ENCODE measurements around the gene PTH2. TPM values are rescaled to one million over a fixed set of nuclear protein-coding genes. Genes with fewer than 3 reads are reported as not detected.
A peak's percentile ranks its signal among the peaks of the same experiment; 100 is the strongest.

The PTH2 gene
- total and polyA plus RNA-seq, 10 donors: not detected

DNA sequence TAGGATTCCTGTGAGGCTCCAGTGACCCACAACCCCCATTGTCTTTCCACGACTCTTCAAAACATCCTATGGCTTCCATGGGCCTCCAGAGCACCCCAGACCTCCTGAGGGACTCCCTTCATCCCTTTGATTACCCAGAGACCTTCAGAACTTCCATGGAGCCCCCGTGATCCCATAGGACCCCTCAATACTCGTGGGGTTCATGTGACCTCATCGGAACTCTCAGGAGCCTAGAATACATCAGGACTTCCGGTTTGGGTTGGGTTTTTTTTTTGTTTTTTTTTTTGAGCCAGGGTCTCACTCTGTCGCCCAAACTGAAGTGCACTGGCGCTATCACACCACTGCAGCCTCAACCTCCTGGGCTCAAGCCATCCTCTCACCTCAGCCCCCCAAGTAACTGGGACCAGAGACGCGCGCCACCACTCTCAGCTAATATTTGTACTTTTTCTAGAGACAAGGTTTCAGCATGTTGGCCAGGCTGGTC is 30.6 kb upstream of the PTH2 start:
- peak overlapping the region; percentile 52 to 85 (median 69) for H3K4me3 ChIP-seq
- H3K36me3 ChIP-seq: peaks cover 0 to 47% (median 9%) of the 10 kb centered on the region in 6 donors
- intact Hi-C loops (cut with DNase I; ENCODE audit: low total_unique reads): no loop called here
- no peaks in the 10 kb centered on the region for H3K27me3 ChIP-seq (replicated peaks in 1 of 7)
- no peak for TF ChIP-seq POLR2A (IDR thresholded peaks at IDR 0.05)
- TF ChIP-seq POLR2AphosphoS5 (IDR thresholded peaks at IDR 0.05): no peak
- TF ChIP-seq, protein P1, sequence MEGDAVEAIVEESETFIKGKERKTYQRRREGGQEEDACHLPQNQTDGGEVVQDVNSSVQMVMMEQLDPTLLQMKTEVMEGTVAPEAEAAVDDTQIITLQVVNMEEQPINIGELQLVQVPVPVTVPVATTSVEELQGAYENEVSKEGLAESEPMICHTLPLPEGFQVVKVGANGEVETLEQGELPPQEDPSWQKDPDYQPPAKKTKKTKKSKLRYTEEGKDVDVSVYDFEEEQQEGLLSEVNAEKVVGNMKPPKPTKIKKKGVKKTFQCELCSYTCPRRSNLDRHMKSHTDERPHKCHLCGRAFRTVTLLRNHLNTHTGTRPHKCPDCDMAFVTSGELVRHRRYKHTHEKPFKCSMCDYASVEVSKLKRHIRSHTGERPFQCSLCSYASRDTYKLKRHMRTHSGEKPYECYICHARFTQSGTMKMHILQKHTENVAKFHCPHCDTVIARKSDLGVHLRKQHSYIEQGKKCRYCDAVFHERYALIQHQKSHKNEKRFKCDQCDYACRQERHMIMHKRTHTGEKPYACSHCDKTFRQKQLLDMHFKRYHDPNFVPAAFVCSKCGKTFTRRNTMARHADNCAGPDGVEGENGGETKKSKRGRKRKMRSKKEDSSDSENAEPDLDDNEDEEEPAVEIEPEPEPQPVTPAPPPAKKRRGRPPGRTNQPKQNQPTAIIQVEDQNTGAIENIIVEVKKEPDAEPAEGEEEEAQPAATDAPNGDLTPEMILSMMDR (IDR thresholded peaks at IDR 0.05 in 8 of 11, conservative IDR thresholded peaks at IDR 0.05 in 3 of 11): no peak
- no peak for DNase-seq
- WGBS, 5 donors: 31 to 39% (median 34%) methylated on average over 10 of the region's 10 CpGs
- H3K9me3 ChIP-seq: no peaks in the 10 kb centered on the region
- peaks cover 17 to 89% (median 47%) of the 10 kb centered on the region in 6 donors for H3K4me1 ChIP-seq
- H3K27ac ChIP-seq: peak overlapping the region; percentile 95 to 98 (median 98)

DNA sequence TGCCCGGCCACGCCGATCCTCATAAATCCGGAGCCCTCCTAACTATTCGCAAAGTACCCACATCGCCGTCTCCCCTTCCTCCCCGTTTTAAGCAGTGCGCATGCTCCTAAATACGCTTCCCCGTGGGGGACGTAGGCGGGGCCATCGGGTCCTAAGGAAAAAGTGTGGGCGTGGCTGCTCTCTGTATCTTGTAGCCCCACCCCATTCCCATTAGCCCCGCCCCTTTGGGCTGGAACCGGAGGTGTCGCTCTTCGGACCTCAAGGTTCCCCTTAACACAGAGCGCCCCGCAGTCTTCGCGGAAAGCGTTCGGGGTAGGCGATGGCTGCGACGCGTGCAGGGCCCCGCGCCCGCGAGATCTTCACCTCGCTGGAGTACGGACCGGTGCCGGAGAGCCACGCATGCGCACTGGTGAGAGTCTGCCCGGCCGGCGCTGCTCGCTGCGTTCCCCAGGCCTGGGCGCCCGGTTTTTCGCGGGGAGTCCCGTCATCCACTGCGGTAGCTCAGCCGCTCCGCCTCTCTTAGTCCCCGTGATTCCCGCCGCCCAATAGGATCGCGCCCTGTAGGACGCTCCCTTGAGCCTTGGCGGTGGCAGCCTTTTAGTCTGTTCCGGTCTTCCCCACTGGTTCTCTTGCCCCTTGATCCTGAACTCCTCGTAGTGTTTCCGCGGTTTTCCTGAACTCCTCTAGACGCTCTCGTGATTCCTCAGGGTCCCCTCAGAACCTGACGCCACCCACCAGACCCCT is 29.9 kb upstream of the PTH2 start, which contains the start of gene ALDH16A1:
TSS of gene ALDH16A1 (plus strand) at position 213 of the 744 bp plus-strand sequence. CDS start at position 320, 107 bp downstream.
- DNase-seq: peak; percentile 100
- Histone ChIP-seq H3K4me3 (peak within 1 kb of the TSS; percentile 52 to 85 (median 69)), H3K27me3 (replicated peaks in 1 of 7) (no peaks in the 10 kb centered on the region), H3K27ac (peak within 1 kb of the TSS; percentile 95 to 98 (median 98)), H3K36me3 (peaks cover 0 to 48% (median 9%) of the 10 kb centered on the region in 6 donors), H3K9me3 (no peaks in the 10 kb centered on the region), H3K4me1 (peaks cover 17 to 88% (median 44%) of the 10 kb centered on the region in 6 donors)
- intact Hi-C loops (cut with DNase I; ENCODE audit: low total_unique reads): no loop called here
- peak; percentile 14 to 50 (median 14) for TF ChIP-seq POLR2A (IDR thresholded peaks at IDR 0.05)
- TF ChIP-seq, protein P1 (IDR thresholded peaks at IDR 0.05 in 8 of 11, conservative IDR thresholded peaks at IDR 0.05 in 3 of 11): peak in 3 of 11 experiments; percentile 15 to 46 (median 45)
- peak; percentile 95 to 97 (median 97) for TF ChIP-seq POLR2AphosphoS5 (IDR thresholded peaks at IDR 0.05)
- 0 to 1% (median 0%) methylated on average over 57 to 66 of the region's 66 CpGs for whole genome bisulfite sequencing, 5 donors

DNA sequence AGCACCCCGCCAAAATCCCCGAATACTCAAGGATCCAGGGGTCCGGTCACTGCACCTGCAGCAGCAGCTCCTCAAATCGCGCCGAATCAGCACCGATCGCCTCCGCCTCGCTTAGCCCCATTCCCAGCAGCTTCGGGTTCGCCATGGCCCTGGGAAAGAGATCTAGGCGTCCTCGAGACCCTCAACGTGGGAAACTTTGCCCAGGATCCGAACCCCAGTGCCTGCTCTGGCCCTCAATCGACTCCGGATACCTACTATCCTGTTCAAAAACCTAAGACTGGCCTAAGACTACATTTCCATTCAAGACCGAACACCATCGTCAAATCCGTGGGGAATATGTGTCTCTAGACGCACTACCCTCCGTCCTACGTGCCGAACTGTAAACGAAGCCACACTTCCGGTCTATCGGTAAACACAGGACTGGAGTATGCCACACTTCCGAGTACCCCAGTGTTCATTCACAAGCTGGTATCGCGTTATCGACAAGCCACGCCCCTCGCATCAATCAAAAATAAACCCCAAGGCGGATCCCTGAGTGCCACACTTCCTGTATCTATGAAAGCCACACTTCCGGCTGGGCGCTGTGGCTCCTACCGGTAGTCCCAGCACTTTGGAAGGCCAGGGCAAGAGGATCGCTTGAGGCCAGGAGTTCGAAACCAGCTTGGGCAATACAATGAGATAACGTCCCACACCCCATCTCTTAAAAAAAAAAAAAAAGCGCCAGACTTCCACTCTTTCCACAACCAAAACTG is 28.4 kb upstream of the PTH2 start, which contains the start of gene PIH1D1:
TSS of gene PIH1D1 (minus strand) at position 385 of the 752 bp plus-strand sequence. CDS start at position 145, 240 bp downstream.
- Histone ChIP-seq H3K9me3 (no peaks in the 10 kb centered on the region), H3K27ac (peak within 1 kb of the TSS; percentile 95 to 98 (median 98)), H3K4me3 (peak within 1 kb of the TSS; percentile 65 to 85 (median 74)), H3K27me3 (replicated peaks in 1 of 7) (no peaks in the 10 kb centered on the region), H3K36me3 (peaks cover 0 to 49% (median 18%) of the 10 kb centered on the region in 6 donors), H3K4me1 (peaks cover 13 to 87% (median 43%) of the 10 kb centered on the region in 6 donors)
- peak in 1 of 3 donors; percentile 34 for TF ChIP-seq POLR2A (IDR thresholded peaks at IDR 0.05)
- TF ChIP-seq POLR2AphosphoS5 (IDR thresholded peaks at IDR 0.05): peak; percentile 74 to 98 (median 82)
- TF ChIP-seq, protein P1 (IDR thresholded peaks at IDR 0.05 in 8 of 11, conservative IDR thresholded peaks at IDR 0.05 in 3 of 11): peak in 5 of 11 experiments; percentile 14 to 45 (median 41)
- intact Hi-C loops (cut with DNase I; ENCODE audit: low total_unique reads): no loop called here
- DNase-seq: peak; percentile 96
- WGBS, 5 donors: 1% methylated on average over 33 to 42 of the region's 42 CpGs
